GM19397 (cell line): ENCODE data around the gene CRYGN.

Source experiments
- ATAC-seq: cut with Tn5 transposase; IDR thresholded peaks from one replicate; pipeline ENCODE4 v1.9.1; 2021; ENCODE audit warnings: mild to moderate bottlenecking, moderate library complexity; ENCODE audit not compliant: unreplicated experiment

CRYGN gene

GRCh38 chr7:151427705-151428377, 12.1 kb downstream of the CRYGN start:
- ATAC-seq: no peak

- no peak for ATAC-seq
These were observed 12.8 kb downstream of the CRYGN start for GRCh38 chr7:151426904-151427704.

DNA sequence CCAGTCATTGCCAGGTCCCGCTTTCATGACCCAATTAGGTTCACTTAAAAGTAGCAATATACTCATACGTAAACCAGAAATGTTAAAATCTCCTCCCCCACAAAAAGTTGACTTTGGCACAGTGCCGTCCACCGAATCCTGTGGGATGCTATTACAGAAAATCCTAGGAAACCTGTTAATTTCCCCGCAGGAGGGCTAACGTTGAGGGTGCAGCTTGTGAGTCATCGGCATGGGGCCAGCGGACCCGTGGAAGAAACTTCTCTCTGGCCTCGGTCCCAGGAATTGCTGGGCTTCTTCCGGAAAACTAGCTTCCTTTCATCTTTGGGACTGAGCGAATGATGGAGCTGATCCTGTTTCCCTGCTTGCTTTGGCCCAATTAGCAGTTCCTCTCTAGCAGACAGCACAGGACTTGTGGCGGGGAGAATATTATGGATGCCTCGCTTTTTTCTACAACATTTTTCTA, 13.5 kb downstream of the CRYGN start:
- no peak for ATAC-seq

- no peak for ATAC-seq
These were observed 14.1 kb downstream of the CRYGN start for GRCh38 chr7:151425670-151426440.

DNA sequence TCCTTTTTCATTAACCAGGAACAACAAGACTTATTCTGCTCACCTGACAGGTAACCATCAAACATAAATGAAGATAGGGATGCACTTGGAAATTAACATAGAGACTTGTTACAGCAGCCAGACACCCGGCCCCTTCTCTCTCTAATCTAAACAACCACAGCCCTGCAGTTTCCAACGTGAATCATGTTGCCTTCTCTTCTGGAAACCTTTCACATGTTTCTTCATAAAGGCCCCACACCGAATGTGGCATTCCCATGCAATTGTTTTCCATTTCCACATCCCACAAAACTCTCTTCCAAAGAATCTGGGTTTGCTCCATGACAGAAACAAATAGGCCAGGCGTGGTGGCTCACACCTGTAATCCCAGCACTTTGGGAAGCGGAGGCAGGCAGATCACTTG, 15.1 kb downstream of the CRYGN start:
- ATAC-seq: no peak

- no peak for ATAC-seq
These were observed 16.0 kb downstream of the CRYGN start for GRCh38 chr7:151423936-151424335.

GRCh38 chr7:151423226-151423625, 16.7 kb downstream of the CRYGN start:
- no peak for ATAC-seq

DNA sequence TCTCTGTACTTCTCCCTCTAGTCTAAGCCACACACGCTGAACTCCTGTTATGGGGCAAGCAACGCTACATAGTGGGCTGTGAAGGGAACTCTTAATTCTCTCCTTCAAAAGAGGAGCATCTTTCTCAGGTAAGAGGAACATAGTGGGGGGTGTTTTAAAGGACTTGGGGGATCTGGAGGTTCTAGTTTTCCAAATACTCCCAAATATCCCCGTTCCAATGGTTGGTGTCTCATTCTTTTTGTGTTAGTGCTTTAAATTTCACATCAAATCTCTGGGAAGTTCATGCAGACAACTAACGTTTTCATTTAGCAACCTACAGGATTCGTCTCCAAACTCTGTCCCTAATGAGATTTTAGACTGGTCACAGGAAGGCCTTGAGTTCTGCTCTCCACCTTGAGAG, 17.7 kb downstream of the CRYGN start:
- ATAC-seq: no peak

GRCh38 chr7:151420144-151420543, 19.8 kb downstream of the CRYGN start:
- ATAC-seq: no peak

- ATAC-seq: no peak
These were observed 23.0 kb downstream of the CRYGN start for GRCh38 chr7:151416941-151417315.

DNA sequence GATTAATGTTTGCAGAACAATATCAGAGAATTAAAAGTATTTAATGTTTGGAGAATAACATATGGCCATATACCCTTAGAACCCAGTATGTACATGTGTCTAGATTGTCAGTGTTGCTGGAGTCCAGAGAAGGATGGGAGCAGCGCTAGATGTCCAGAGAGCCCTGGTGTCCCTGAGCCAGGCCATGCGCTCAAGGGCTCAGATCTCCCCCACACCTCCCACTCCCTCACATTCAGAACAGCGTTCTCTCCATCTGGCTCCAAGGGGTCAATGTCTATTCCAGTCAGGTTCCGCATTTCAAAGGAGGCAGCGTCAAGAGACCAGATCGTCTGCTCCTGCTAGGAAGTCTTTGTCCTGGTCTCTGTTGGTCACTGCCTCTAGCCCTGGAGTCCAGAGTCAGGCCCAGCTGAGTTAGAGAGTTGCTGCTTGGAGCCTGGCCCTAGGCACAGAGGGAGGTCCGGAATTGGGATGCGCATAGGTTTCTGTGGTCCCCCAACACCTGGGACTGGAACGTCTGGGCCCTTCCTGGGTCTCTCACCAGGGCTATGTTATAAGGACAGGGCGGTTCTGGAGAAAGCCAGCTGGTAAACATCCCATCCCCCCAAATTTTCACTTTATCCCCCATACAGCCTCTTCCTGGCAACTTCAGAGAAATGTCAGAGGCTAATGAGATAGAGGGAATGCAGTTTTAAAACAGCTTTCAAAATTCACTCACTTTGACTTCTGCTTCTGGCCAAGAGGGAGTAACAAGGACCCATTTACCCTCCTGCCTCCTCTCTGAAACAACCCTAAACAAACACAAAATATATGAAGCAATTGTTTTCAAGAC, 23.6 kb downstream of the CRYGN start:
- no peak for ATAC-seq

GRCh38 chr7:151415375-151416105, 24.4 kb downstream of the CRYGN start:
- no peak for ATAC-seq

DNA sequence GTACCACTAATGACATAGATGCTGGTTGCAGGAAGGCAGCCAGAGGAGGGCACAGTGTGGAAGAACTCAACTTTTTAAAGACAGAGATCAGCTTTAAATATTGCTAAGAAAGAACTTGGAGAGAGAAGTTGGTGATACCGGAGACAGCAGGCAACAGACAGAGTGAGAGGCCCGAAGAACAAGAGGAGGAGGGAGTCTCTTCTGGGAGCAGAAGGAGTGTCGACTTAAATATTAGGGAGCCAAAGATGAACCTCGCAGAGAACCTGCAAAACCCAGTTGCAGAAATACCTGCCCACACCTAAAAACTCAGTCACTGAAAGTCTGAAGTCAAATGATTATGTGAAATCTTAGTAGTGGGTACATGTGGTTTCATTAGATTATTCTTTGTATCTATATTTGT, 26.7 kb downstream of the CRYGN start:
- ATAC-seq: no peak

DNA sequence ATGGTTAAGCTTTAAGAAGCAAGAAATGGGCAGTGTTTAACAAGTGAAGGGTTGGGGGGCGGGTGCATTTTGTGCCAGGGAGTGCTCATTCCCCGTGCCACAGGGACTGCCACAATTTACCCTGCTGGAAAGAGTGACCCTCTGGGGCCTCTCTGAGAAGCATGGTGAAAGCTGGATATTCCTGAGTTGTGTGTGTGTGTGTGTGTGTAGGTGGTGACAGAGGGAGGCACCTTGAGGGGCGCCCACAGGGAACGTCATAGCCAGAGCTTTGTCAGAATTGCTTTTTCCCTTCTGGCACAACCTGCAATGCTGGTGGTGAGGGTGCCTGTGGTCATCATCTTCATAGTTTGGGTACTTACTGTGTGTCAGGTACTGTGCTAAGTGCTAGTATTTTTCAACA, 27.6 kb downstream of the CRYGN start:
- no peak for ATAC-seq

GRCh38 chr7:151411551-151411950, 28.4 kb downstream of the CRYGN start:
- ATAC-seq: no peak

GRCh38 chr7:151410405-151411390, 29.2 kb downstream of the CRYGN start:
- no peak for ATAC-seq

DNA sequence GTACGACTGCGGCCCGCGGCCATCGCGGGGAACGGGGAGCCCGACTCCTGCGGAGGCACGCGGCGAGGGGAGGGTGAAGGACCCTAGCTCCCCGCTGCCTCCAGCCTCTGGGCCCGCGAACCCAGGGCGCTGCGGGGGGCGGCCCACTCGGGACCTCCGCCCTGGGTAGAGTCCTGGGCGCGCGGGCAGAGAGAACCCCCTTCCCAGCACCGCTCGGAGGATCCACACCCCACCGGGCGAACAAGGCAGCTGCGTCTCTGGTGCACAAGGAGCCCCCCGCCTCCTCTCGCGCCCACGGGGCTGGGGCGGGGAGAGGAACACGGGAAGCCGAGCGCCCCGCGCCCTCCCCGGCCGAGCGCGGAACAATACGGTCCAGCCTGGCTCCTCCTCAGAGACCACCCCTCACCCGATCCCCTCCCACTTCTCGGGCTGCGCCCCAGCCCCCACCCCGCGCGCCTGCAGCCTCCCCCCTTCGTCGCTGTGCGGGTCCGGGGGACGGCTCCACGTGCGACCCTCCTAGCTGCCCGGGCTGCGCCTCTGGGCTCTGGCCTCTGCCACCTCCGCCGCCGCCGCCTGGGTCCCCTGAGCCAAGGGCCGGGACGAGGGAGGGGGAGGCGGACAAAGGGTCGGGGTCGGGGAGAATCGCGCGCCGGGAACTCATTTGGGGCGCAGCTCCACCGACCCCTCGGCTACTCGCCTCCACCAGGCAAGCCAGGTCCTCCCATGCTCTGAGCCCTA, 30.1 kb downstream of the CRYGN start, which contains the start of gene WDR86:
Gene WDR86, minus strand, starts transcription at position 372 of the 738 bp plus-strand sequence. CDS start 449 bp downstream, outside the sequence.
- ATAC-seq: no peak
